IPS-15b (cell line): Measurements from ENCODE around the gene TRPM8.

Experiments
- H3K27me3 ChIP-seq: one replicate; pipeline ENCODE4 v1.6.1; 2013; ENCODE audit warnings: low read length; ENCODE audit not compliant: control insufficient read depth, insufficient read depth
- H3K36me3 ChIP-seq: one replicate; pipeline ENCODE4 v1.6.1; 2013; ENCODE audit warnings: low read length; ENCODE audit not compliant: control insufficient read depth, insufficient read depth
- H3K4me1 ChIP-seq: one replicate; pipeline ENCODE4 v1.6.1; 2013; ENCODE audit warnings: mild to moderate bottlenecking, low read length; ENCODE audit not compliant: control insufficient read depth, insufficient read depth
- H3K4me3 ChIP-seq: one replicate; pipeline ENCODE4 v1.5.1; 2013; ENCODE audit warnings: low read depth, low read length
- H3K9ac ChIP-seq: one replicate; pipeline ENCODE4 v1.6.1; 2013; ENCODE audit warnings: low read depth, mild to moderate bottlenecking, low read length
- H3K9me3 ChIP-seq: one replicate; pipeline ENCODE4 v1.6.1; 2013; ENCODE audit warnings: mild to moderate bottlenecking, low read length; ENCODE audit not compliant: control insufficient read depth, insufficient read depth

Gene TRPM8

DNA sequence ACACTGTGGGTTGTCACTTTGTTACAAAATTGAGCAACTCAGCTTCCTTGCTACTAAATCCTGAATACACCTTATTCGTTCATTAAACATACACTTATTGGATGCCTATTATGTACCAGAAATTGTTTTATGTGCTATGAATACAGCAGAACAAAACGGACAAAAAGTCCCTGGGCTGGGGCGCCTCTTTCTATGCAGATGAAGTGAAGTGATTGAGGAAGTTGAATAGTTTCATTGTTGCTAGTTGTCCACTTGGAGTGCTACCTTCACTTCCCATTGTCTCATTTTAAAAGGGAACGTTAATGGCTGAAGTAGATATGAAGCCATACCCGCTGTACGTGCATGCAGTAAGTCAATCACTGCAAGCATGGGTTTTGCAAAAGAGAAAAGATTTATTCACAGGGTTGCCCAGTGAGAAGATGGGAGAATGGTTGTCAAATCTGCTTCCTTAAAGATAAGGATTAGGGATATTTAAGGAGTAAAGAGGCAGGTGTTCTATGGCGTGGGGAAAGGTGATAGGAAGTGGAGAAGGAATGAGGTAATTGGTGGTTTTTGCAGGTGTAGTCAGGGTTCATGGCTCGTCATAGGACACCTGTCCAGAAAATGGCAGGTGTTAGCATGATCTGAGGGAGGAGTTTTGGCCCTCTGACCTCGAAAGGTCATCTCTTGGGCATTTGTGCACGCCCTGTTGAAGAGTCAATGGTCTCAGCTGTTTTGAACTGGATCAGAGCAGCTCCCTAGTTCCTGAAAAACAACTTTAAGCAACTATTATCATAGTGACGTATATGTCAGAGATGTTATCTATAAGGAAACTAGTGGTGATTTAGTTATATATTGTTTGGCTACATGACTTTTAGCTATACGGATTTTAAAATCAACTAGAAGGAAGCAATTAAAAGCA is 23.5 kb downstream of the TRPM8 start:
- H3K27me3 ChIP-seq, result no peaks in the 10 kb centered on the region
- H3K9ac ChIP-seq, result no peak overlapping the region

GRCh38 chr2:233942731-233943130 is 25.6 kb downstream of the TRPM8 start:
- no peaks in the 10 kb centered on the region for H3K27me3 ChIP-seq
- H3K4me3 ChIP-seq, result no peak overlapping the region
- H3K9ac ChIP-seq, result no peak overlapping the region
- H3K4me1 ChIP-seq, result no peaks in the 10 kb centered on the region
- no peaks in the 10 kb centered on the region for H3K36me3 ChIP-seq
- no peaks in the 10 kb centered on the region for H3K9me3 ChIP-seq

More for the DNA sequence above, 23.5 kb downstream of the TRPM8 start:
- Histone ChIP-seq H3K4me3 (no peak overlapping the region), H3K4me1 (no peaks in the 10 kb centered on the region), H3K9me3 (no peaks in the 10 kb centered on the region), H3K36me3 (no peaks in the 10 kb centered on the region)

- no peaks in the 10 kb centered on the region for H3K27me3 ChIP-seq
- H3K9me3 ChIP-seq, result no peaks in the 10 kb centered on the region
- H3K4me3 ChIP-seq, result no peak overlapping the region
- no peak overlapping the region for H3K9ac ChIP-seq
- no peaks in the 10 kb centered on the region for H3K4me1 ChIP-seq
- no peaks in the 10 kb centered on the region for H3K36me3 ChIP-seq
Measured at GRCh38 chr2:233944269-233944668, 27.1 kb downstream of the TRPM8 start.

- no peaks in the 10 kb centered on the region for H3K4me1 ChIP-seq
- no peak overlapping the region for H3K4me3 ChIP-seq
- H3K9ac ChIP-seq, result no peak overlapping the region
- H3K36me3 ChIP-seq, result no peaks in the 10 kb centered on the region
- H3K27me3 ChIP-seq, result no peaks in the 10 kb centered on the region
- no peaks in the 10 kb centered on the region for H3K9me3 ChIP-seq
Measured at GRCh38 chr2:233944722-233945121, 27.5 kb downstream of the TRPM8 start.

- Histone ChIP-seq H3K4me3 (no peak overlapping the region), H3K27me3 (no peaks in the 10 kb centered on the region), H3K4me1 (no peaks in the 10 kb centered on the region), H3K9ac (no peak overlapping the region), H3K36me3 (no peaks in the 10 kb centered on the region), H3K9me3 (no peaks in the 10 kb centered on the region)
Measured at GRCh38 chr2:233945146-233945545, 28.0 kb downstream of the TRPM8 start.

GRCh38 chr2:233950078-233950825 is 33.1 kb downstream of the TRPM8 start:
- H3K36me3 ChIP-seq, result no peaks in the 10 kb centered on the region
- H3K27me3 ChIP-seq, result no peaks in the 10 kb centered on the region
- no peaks in the 10 kb centered on the region for H3K4me1 ChIP-seq
- no peaks in the 10 kb centered on the region for H3K9me3 ChIP-seq
- no peak overlapping the region for H3K4me3 ChIP-seq
- H3K9ac ChIP-seq, result no peak overlapping the region

- Histone ChIP-seq H3K9me3 (no peaks in the 10 kb centered on the region), H3K9ac (no peak overlapping the region), H3K4me1 (no peaks in the 10 kb centered on the region), H3K27me3 (no peaks in the 10 kb centered on the region), H3K4me3 (no peak overlapping the region), H3K36me3 (no peaks in the 10 kb centered on the region)
Measured at GRCh38 chr2:233952335-233952734, 35.2 kb downstream of the TRPM8 start.

DNA sequence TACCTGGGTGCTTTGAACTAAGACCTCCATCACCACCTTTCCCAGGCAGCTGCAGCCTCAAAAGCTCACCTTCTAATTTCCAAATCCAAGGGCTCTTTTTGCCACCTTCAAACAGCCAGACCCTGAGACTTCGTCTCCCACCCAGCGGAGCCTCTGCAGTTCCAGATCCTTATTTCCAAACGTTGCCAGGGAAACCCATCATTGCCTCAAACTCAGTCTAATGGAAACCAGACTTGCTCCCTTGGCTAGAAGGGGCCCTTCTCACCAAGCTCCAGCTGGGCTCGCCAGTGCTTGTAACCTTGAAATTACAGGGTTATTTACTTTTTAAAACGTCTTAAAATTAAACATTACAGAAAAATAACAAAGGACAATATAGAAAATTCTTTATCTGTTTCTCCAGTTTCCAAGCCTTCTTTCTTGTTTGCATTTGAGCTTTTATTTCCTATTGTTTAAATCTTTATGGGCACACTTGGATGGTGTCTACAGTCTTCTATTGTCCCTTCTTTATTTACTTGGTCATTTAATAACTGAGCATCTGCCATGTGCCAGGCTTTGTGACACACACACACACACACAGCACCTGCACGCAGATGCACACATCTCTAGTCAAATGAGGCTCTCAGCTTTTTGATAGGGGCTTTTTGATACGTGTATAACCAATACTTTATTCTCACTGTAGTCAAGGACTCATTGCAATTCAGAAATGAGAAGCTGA is 36.1 kb downstream of the TRPM8 start:
- H3K27me3 ChIP-seq, result no peaks in the 10 kb centered on the region
- no peak overlapping the region for H3K4me3 ChIP-seq
- no peaks in the 10 kb centered on the region for H3K36me3 ChIP-seq
- H3K4me1 ChIP-seq, result no peaks in the 10 kb centered on the region
- H3K9me3 ChIP-seq, result no peaks in the 10 kb centered on the region
- H3K9ac ChIP-seq, result no peak overlapping the region

- Histone ChIP-seq H3K36me3 (no peaks in the 10 kb centered on the region), H3K9me3 (no peaks in the 10 kb centered on the region), H3K9ac (no peak overlapping the region), H3K27me3 (no peaks in the 10 kb centered on the region), H3K4me3 (no peak overlapping the region), H3K4me1 (no peaks in the 10 kb centered on the region)
Measured at GRCh38 chr2:233960203-233960602, 43.0 kb downstream of the TRPM8 start.

- Histone ChIP-seq H3K27me3 (no peaks in the 10 kb centered on the region), H3K36me3 (no peaks in the 10 kb centered on the region)
Measured at GRCh38 chr2:233961905-233962304, 44.7 kb downstream of the TRPM8 start.

GRCh38 chr2:233964581-233964980 is 47.4 kb downstream of the TRPM8 start:
- no peak overlapping the region for H3K9ac ChIP-seq
- H3K4me3 ChIP-seq, result no peak overlapping the region

More at GRCh38 chr2:233961905-233962304, 44.7 kb downstream of the TRPM8 start:
- Histone ChIP-seq H3K4me3 (no peak overlapping the region), H3K9ac (no peak overlapping the region), H3K4me1 (no peaks in the 10 kb centered on the region), H3K9me3 (no peaks in the 10 kb centered on the region)

More at GRCh38 chr2:233964581-233964980, 47.4 kb downstream of the TRPM8 start:
- no peaks in the 10 kb centered on the region for H3K27me3 ChIP-seq
- H3K4me1 ChIP-seq, result no peaks in the 10 kb centered on the region
- no peaks in the 10 kb centered on the region for H3K36me3 ChIP-seq
- no peaks in the 10 kb centered on the region for H3K9me3 ChIP-seq
